HepG2 (cell line): ENCODE measurements around the gene SGMS1. TPM values are rescaled to one million over a fixed set of nuclear protein-coding genes. Genes with fewer than 3 reads are reported as not detected.
A peak's percentile ranks its signal among the peaks of the same experiment; 100 is the strongest.

Experiments used
- BRCA1 ChIP-seq: sonication (generic); formaldehyde crosslinking; IDR thresholded peaks from 2 replicates; pipeline ENCODE4 v1.4.0; 2020; ENCODE audit warnings: missing genetic modification reagents
- GATAD2A ChIP-seq: IDR thresholded peaks from 2 replicates; pipeline ENCODE4 v1.6.1; 2016
- IKZF5 ChIP-seq: IDR thresholded peaks from 2 replicates; pipeline ENCODE4 v1.6.1; 2018; ENCODE audit warnings: missing genetic modification reagents, mild to moderate bottlenecking, missing compliant biosample characterization
- KDM4B ChIP-seq: sonication (generic); formaldehyde crosslinking; IDR thresholded peaks from 2 replicates; pipeline ENCODE4 v1.4.0; 2020; ENCODE audit warnings: missing genetic modification reagents
- KDM5B ChIP-seq: sonication (generic); formaldehyde crosslinking; IDR thresholded peaks from 2 replicates; pipeline ENCODE4 v1.4.0; 2020; ENCODE audit warnings: missing genetic modification reagents, mild to moderate bottlenecking, borderline replicate concordance
- MTF2 ChIP-seq: sonication (generic); formaldehyde crosslinking; IDR thresholded peaks from 2 replicates; pipeline ENCODE4 v1.5.0; 2020; ENCODE audit warnings: missing genetic modification reagents, borderline replicate concordance
- NFATC3 ChIP-seq: sonication (generic); formaldehyde crosslinking; IDR thresholded peaks from 2 replicates; pipeline ENCODE4 v1.5.1; 2020; ENCODE audit warnings: mild to moderate bottlenecking, missing genetic modification reagents
- PBX2 ChIP-seq: IDR thresholded peaks from 2 replicates; pipeline ENCODE4 v1.6.1; 2016; ENCODE audit warnings: control low read depth
- POLR2AphosphoS2 ChIP-seq: IDR thresholded peaks from 2 replicates; pipeline ENCODE4 v1.6.1; 2011; ENCODE audit warnings: low read depth, low read length, improper control_type of control experiment
- RAD21 ChIP-seq: fragments of 450-650 bp; formaldehyde crosslinking; IDR thresholded peaks from 2 replicates; pipeline ENCODE4 v1.5.0; 2020; ENCODE audit warnings: mild to moderate bottlenecking
- RXRA ChIP-seq: sonication (generic); formaldehyde crosslinking; IDR thresholded peaks from 2 replicates; pipeline ENCODE4 v1.5.1; 2020; ENCODE audit warnings: missing genetic modification reagents
- SP5 ChIP-seq: IDR thresholded peaks from 2 replicates; pipeline ENCODE4 v1.6.1; 2016; ENCODE audit warnings: low read depth, borderline replicate concordance
- TFE3 ChIP-seq: IDR thresholded peaks from 2 replicates; pipeline ENCODE4 v1.6.1; 2016
- ZC3H4 ChIP-seq: sonication (generic); formaldehyde crosslinking; IDR thresholded peaks from 2 replicates; pipeline ENCODE4 v1.4.0; 2020; ENCODE audit warnings: missing genetic modification reagents, borderline replicate concordance
- ZMYM3 ChIP-seq: sonication (generic); formaldehyde crosslinking; IDR thresholded peaks from 2 replicates; pipeline ENCODE4 v1.5.1; 2020; ENCODE audit warnings: mild to moderate bottlenecking, missing genetic modification reagents
- ZNF292 ChIP-seq: sonication (generic); formaldehyde crosslinking; IDR thresholded peaks from 2 replicates; pipeline ENCODE4 v1.8.1; 2022; ENCODE audit warnings: mild to moderate bottlenecking, low read depth, missing genetic modification reagents, borderline replicate concordance
- ZNF343 ChIP-seq: sonication (generic); formaldehyde crosslinking; IDR thresholded peaks from 2 replicates; pipeline ENCODE4 v1.4.0; 2020; ENCODE audit warnings: mild to moderate bottlenecking, missing genetic modification reagents
- ZNF644 ChIP-seq: IDR thresholded peaks from 2 replicates; pipeline ENCODE4 v1.6.1; 2016; ENCODE audit warnings: low read depth
- ZNF75D ChIP-seq: sonication (generic); formaldehyde crosslinking; IDR thresholded peaks from 2 replicates; pipeline ENCODE4 v1.8.1; 2023; ENCODE audit warnings: missing genetic modification reagents, mild to moderate bottlenecking, borderline replicate concordance
- ZNF776 ChIP-seq: sonication (generic); formaldehyde crosslinking; IDR thresholded peaks from 2 replicates; pipeline ENCODE4 v1.4.0; 2020; ENCODE audit warnings: mild to moderate bottlenecking, missing genetic modification reagents
- polyA plus RNA-seq, 8 experiments: library from polyadenylated mRNA; depleted of rRNA in 3 of 8; stranded (reverse) in 7 of 8; unstranded in 1 of 8; fragments of >200 nt; fragmentation: Illumina TruSeq in 4 of 8; extraction: Trizol in 4 of 8; gene quantifications; 2 replicates each; pipeline versions ENCODE4 v1.2.1 to v1.2.3, GENCODE V29; 2011 to 2016; ENCODE audit warnings: low read depth in 4 of 8, missing spikeins in 1 of 8, mixed read lengths in 1 of 8; ENCODE audit not compliant: insufficient read depth in 1 of 8
- total RNA-seq, 5 experiments: library from RNA; depleted of rRNA; stranded (reverse); fragments of >200 nt; fragmentation: Illumina TruSeq; extraction: Trizol; gene quantifications; 2 replicates each; pipeline ENCODE4 v1.2.3, GENCODE V29; 2016; ENCODE audit warnings: low read depth in 1 of 5
- TF ChIP-seq, protein P1 (sequence below): sonication (generic); formaldehyde crosslinking; IDR thresholded peaks from 2 replicates; pipeline ENCODE4 v1.4.0; 2020; ENCODE audit warnings: missing genetic modification reagents, mild to moderate bottlenecking, borderline replicate concordance
- TF ChIP-seq, protein P2 (sequence below): sonication (generic); formaldehyde crosslinking; IDR thresholded peaks from 2 replicates; pipeline ENCODE4 v1.4.0; 2020; ENCODE audit warnings: missing genetic modification reagents, low read depth, mild to moderate bottlenecking, borderline replicate concordance

SGMS1 gene
- total and polyA plus RNA-seq, 2 of the 13 experiments (the other 11 are each of a cell fraction or from before 2014, with no cell fraction given): 6.5 to 15.1 TPM

DNA sequence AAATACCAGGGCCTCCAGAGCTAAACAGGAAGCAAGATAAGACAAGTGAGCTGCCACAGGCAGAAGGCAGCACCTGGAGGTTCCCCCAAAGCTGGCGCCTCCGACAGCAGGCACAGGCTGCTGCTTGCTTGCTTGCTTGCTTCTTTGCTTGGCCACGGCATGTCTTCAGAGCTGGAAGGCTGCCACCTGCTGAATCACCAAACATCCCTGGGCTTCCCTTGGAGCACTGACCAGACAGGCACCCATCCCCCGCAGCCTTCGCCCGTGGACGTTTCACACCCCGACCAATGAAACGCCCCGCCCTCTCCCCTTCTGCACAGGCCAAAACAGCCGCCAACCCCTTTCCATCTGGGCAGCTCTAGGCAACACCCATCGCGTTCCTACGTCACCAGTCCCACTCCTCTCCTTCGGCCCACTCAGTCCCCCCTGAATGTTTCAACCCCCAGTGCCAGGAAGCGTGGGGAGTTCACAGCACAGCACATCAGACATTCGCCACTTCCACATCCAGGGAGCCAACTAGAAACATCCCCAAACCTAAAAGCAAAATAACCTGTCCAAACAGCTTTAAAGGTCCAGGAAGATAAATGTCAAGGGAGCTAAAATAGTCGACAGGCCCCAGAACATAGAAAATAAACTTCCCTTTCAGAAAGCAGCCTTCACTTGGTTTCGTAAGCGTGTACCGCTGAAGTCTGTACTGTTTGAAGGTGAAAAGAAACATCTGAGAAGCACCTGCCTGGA is 1.6 kb downstream of the SGMS1 start (continued):
- TF ChIP-seq ZNF75D (CRISPR knock-in tag) (no peak), PBX2 (CRISPR knock-in tag) (no peak), KDM5B (CRISPR knock-in tag) (peak; percentile 58; the same call in 1 of the 2 replicates), KDM4B (CRISPR knock-in tag) (no peak), POLR2AphosphoS2 (no peak), ZNF343 (CRISPR knock-in tag) (0 out of 2 replicates have a peak, but pooled peaks have one; percentile 22), TFE3 (no peak), RXRA (CRISPR knock-in tag) (no peak), GATAD2A (CRISPR knock-in tag) (no peak; the same call in 1 of the 2 replicates), RAD21 (CRISPR knock-in tag) (peak; percentile 32; the same call in 1 of the 2 replicates), IKZF5 (CRISPR knock-in tag) (peak; percentile 67; the same call in 1 of the 2 replicates), ZNF776 (peak; percentile 64), BRCA1 (CRISPR knock-in tag) (no peak), ZC3H4 (CRISPR knock-in tag) (no peak), ZMYM3 (peak; percentile 37; the same call in 1 of the 2 replicates), ZNF292 (CRISPR knock-in tag) (peak; percentile 85; the same call in 1 of the 2 replicates), SP5 (CRISPR knock-in tag) (peak; percentile 40; the same call in 1 of the 2 replicates), MTF2 (CRISPR knock-in tag) (no peak), ZNF644 (CRISPR knock-in tag) (peak; percentile 40; the same call in 1 of the 2 replicates), NFATC3 (CRISPR knock-in tag) (no peak)
- TF ChIP-seq, protein P1, sequence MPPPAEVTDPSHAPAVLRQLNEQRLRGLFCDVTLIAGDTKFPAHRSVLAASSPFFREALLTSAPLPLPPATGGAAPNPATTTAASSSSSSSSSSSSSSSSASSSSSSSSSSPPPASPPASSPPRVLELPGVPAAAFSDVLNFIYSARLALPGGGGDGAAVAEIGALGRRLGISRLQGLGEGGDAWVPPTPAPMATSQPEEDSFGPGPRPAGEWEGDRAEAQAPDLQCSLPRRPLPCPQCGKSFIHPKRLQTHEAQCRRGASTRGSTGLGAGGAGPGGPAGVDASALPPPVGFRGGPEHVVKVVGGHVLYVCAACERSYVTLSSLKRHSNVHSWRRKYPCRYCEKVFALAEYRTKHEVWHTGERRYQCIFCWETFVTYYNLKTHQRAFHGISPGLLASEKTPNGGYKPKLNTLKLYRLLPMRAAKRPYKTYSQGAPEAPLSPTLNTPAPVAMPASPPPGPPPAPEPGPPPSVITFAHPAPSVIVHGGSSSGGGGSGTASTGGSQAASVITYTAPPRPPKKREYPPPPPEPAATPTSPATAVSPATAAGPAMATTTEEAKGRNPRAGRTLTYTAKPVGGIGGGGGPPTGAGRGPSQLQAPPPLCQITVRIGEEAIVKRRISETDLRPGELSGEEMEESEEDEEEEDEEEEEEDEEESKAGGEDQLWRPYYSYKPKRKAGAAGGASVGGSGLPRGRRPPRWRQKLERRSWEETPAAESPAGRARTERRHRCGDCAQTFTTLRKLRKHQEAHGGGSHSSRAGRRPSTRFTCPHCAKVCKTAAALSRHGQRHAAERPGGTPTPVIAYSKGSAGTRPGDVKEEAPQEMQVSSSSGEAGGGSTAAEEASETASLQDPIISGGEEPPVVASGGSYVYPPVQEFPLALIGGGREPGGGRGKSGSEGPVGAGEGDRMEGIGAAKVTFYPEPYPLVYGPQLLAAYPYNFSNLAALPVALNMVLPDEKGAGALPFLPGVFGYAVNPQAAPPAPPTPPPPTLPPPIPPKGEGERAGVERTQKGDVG: no peak
- TF ChIP-seq, protein P2, sequence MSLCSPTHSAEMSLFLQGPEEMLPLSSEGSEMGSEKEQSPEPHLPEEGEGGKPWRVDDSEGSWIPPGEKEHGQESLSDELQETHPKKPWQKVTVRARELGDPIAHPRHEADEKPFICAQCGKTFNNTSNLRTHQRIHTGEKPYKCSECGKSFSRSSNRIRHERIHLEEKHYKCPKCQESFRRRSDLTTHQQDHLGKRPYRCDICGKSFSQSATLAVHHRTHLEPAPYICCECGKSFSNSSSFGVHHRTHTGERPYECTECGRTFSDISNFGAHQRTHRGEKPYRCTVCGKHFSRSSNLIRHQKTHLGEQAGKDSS (CRISPR knock-in tag): peak; percentile 38; the same call in 1 of the 2 replicates
